ENCODE measurements around the gene UBAC2.
"Not testable (repeated sequence)": the region's sequence is repeated elsewhere in the genome, so short reads cannot be mapped to it uniquely, and the experiment has no call there.

The UBAC2 gene

GRCh38 chr13:99406799-99407201 lies 206.1 kb downstream of the UBAC2 start:
- Histone ChIP-seq H3K9ac (ENCODE audit: low read length in 5 of 5) (no peak overlapping the region), H3K36me3 (ENCODE audit: control insufficient read depth in 5 of 5, insufficient read depth in 5 of 5, low read length in 5 of 5) (no peaks in the 10 kb centered on the region), H3K9me3 (ENCODE audit: control insufficient read depth in 5 of 5, low read length in 5 of 5) (peaks cover 0 to 4% (median 0%) of the 10 kb centered on the region in 5 donors), H3K27me3 (ENCODE audit: control insufficient read depth in 5 of 5, insufficient read depth in 4 of 5, low read length in 5 of 5) (no peaks in the 10 kb centered on the region), H3K4me1 (ENCODE audit: control insufficient read depth in 5 of 5, insufficient read depth in 5 of 5, low read length in 5 of 5) (peaks cover 0 to 16% (median 3%) of the 10 kb centered on the region in 5 donors), H3K27ac (ENCODE audit: low read depth, low read length) (no peak overlapping the region), H3K4me3 (ENCODE audit: low read depth in 1 of 5, low read length in 5 of 5) (no peak overlapping the region)

- H3K27me3 ChIP-seq (ENCODE audit: control insufficient read depth in 5 of 5, insufficient read depth in 4 of 5, low read length in 5 of 5): no peaks in the 10 kb centered on the region
- H3K27ac ChIP-seq (ENCODE audit: low read depth, low read length): no peak overlapping the region
- H3K4me3 ChIP-seq (ENCODE audit: low read depth in 1 of 5, low read length in 5 of 5): no peak overlapping the region
- H3K36me3 ChIP-seq (ENCODE audit: control insufficient read depth in 5 of 5, insufficient read depth in 5 of 5, low read length in 5 of 5): no peaks in the 10 kb centered on the region
- H3K9ac ChIP-seq (ENCODE audit: low read length in 5 of 5): no peak overlapping the region
- peaks cover 0 to 10% (median 0%) of the 10 kb centered on the region in 5 donors for H3K9me3 ChIP-seq (ENCODE audit: control insufficient read depth in 5 of 5, low read length in 5 of 5)
- H3K4me1 ChIP-seq (ENCODE audit: control insufficient read depth in 5 of 5, insufficient read depth in 5 of 5, low read length in 5 of 5): peaks cover 0 to 16% (median 3%) of the 10 kb centered on the region in 5 donors
These were observed 207.4 kb downstream of the UBAC2 start for GRCh38 chr13:99407906-99408702.

GRCh38 chr13:99408703-99409000 lies 208.0 kb downstream of the UBAC2 start:
- peaks cover 0 to 10% (median 0%) of the 10 kb centered on the region in 5 donors for H3K9me3 ChIP-seq (ENCODE audit: control insufficient read depth in 5 of 5, low read length in 5 of 5)
- H3K27me3 ChIP-seq (ENCODE audit: control insufficient read depth in 5 of 5, insufficient read depth in 4 of 5, low read length in 5 of 5): no peaks in the 10 kb centered on the region
- H3K4me1 ChIP-seq (ENCODE audit: control insufficient read depth in 5 of 5, insufficient read depth in 5 of 5, low read length in 5 of 5): peaks cover 0 to 16% (median 3%) of the 10 kb centered on the region in 5 donors
- no peaks in the 10 kb centered on the region for H3K36me3 ChIP-seq (ENCODE audit: control insufficient read depth in 5 of 5, insufficient read depth in 5 of 5, low read length in 5 of 5)
- no peak overlapping the region for H3K4me3 ChIP-seq (ENCODE audit: low read depth in 1 of 5, low read length in 5 of 5)
- H3K9ac ChIP-seq (ENCODE audit: low read length in 5 of 5): no peak overlapping the region
- no peak overlapping the region for H3K27ac ChIP-seq (ENCODE audit: low read depth, low read length)

GRCh38 chr13:99409461-99410083 lies 208.9 kb downstream of the UBAC2 start:
- H3K27me3 ChIP-seq (ENCODE audit: control insufficient read depth in 5 of 5, insufficient read depth in 4 of 5, low read length in 5 of 5): not testable (repeated sequence)
- peaks cover 0 to 16% (median 3%) of the 10 kb centered on the region in 5 donors for H3K4me1 ChIP-seq (ENCODE audit: control insufficient read depth in 5 of 5, insufficient read depth in 5 of 5, low read length in 5 of 5)

GRCh38 chr13:99410646-99411475 lies 210.2 kb downstream of the UBAC2 start:
- not testable (repeated sequence) for H3K27me3 ChIP-seq (ENCODE audit: control insufficient read depth in 5 of 5, insufficient read depth in 4 of 5, low read length in 5 of 5)
- peaks cover 0 to 27% (median 6%) of the 10 kb centered on the region in 5 donors for H3K4me1 ChIP-seq (ENCODE audit: control insufficient read depth in 5 of 5, insufficient read depth in 5 of 5, low read length in 5 of 5)

More at GRCh38 chr13:99409461-99410083, 208.9 kb downstream of the UBAC2 start:
- not testable (repeated sequence) for H3K9me3 ChIP-seq (ENCODE audit: control insufficient read depth in 5 of 5, low read length in 5 of 5); H3K4me3 ChIP-seq (ENCODE audit: low read depth in 1 of 5, low read length in 5 of 5); H3K9ac ChIP-seq (ENCODE audit: low read length in 5 of 5); H3K27ac ChIP-seq (ENCODE audit: low read depth, low read length); H3K36me3 ChIP-seq (ENCODE audit: control insufficient read depth in 5 of 5, insufficient read depth in 5 of 5, low read length in 5 of 5)

GRCh38 chr13:99412856-99413255 lies 212.2 kb downstream of the UBAC2 start:
- H3K36me3 ChIP-seq (ENCODE audit: control insufficient read depth in 5 of 5, insufficient read depth in 5 of 5, low read length in 5 of 5): no peaks in the 10 kb centered on the region
- H3K27ac ChIP-seq (ENCODE audit: low read depth, low read length): no peak overlapping the region
- H3K9ac ChIP-seq (ENCODE audit: low read length in 5 of 5): no peak overlapping the region
- peaks cover 0 to 13% (median 0%) of the 10 kb centered on the region in 5 donors for H3K27me3 ChIP-seq (ENCODE audit: control insufficient read depth in 5 of 5, insufficient read depth in 4 of 5, low read length in 5 of 5)
- H3K4me3 ChIP-seq (ENCODE audit: low read depth in 1 of 5, low read length in 5 of 5): no peak overlapping the region
- peaks cover 0 to 10% (median 0%) of the 10 kb centered on the region in 5 donors for H3K9me3 ChIP-seq (ENCODE audit: control insufficient read depth in 5 of 5, low read length in 5 of 5)
- peaks cover 0 to 17% (median 4%) of the 10 kb centered on the region in 5 donors for H3K4me1 ChIP-seq (ENCODE audit: control insufficient read depth in 5 of 5, insufficient read depth in 5 of 5, low read length in 5 of 5)

More at GRCh38 chr13:99410646-99411475, 210.2 kb downstream of the UBAC2 start:
- H3K9me3 ChIP-seq (ENCODE audit: control insufficient read depth in 5 of 5, low read length in 5 of 5); H3K4me3 ChIP-seq (ENCODE audit: low read depth in 1 of 5, low read length in 5 of 5); H3K36me3 ChIP-seq (ENCODE audit: control insufficient read depth in 5 of 5, insufficient read depth in 5 of 5, low read length in 5 of 5); H3K27ac ChIP-seq (ENCODE audit: low read depth, low read length); H3K9ac ChIP-seq (ENCODE audit: low read length in 5 of 5): not testable (repeated sequence)

DNA sequence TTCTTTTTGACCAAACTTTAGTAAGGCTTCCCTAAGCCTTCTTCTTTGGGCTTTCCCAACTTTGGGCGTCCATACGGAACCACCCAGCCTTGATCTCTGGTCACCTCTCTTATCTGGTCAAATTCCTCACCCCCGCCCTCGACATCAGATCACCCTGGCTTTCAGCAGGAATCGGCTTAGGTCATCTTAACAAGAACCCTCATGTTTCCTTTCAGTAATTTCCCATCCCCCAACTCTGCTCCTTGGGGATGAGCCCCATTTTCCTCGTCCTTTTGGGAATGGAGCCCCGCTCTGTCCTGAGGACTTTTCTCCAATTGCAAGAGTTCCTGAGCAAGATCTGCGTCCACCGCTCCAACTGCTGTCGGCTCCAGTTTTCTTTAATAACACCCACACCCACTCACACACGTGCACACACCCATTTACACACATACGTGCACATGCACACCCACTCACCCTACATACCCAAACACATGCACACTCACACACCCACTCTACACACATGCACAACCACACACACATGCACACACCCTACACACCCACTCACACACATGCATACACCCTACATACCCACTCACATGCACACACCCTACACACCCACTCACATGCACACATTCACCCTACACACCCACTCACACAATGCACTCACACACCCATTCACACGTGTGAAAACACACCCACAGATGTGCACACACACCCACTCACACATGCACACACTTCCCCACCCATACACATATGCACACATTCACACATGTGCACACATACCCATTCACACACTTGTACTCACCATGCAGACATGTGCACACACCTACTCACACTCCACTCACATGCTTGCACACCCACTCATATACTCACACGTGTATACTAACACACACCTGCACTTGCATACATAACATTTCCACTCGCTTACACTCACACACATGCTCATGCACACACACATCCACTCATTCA lies 213.7 kb downstream of the UBAC2 start:
- H3K27me3 ChIP-seq (ENCODE audit: control insufficient read depth in 5 of 5, insufficient read depth in 4 of 5, low read length in 5 of 5): peaks cover 0 to 13% (median 3%) of the 10 kb centered on the region in 5 donors
- H3K9me3 ChIP-seq (ENCODE audit: control insufficient read depth in 5 of 5, low read length in 5 of 5): peaks cover 0 to 10% (median 0%) of the 10 kb centered on the region in 5 donors
- H3K36me3 ChIP-seq (ENCODE audit: control insufficient read depth in 5 of 5, insufficient read depth in 5 of 5, low read length in 5 of 5): no peaks in the 10 kb centered on the region
- H3K27ac ChIP-seq (ENCODE audit: low read depth, low read length): no peak overlapping the region
- H3K4me1 ChIP-seq (ENCODE audit: control insufficient read depth in 5 of 5, insufficient read depth in 5 of 5, low read length in 5 of 5): peaks cover 0 to 12% (median 4%) of the 10 kb centered on the region in 5 donors
- H3K4me3 ChIP-seq (ENCODE audit: low read depth in 1 of 5, low read length in 5 of 5): no peak overlapping the region
- no peak overlapping the region for H3K9ac ChIP-seq (ENCODE audit: low read length in 5 of 5)

- Histone ChIP-seq H3K9me3 (ENCODE audit: control insufficient read depth in 5 of 5, low read length in 5 of 5) (peaks cover 0 to 10% (median 0%) of the 10 kb centered on the region in 5 donors), H3K4me1 (ENCODE audit: control insufficient read depth in 5 of 5, insufficient read depth in 5 of 5, low read length in 5 of 5) (peaks cover 0 to 20% (median 4%) of the 10 kb centered on the region in 5 donors), H3K27ac (ENCODE audit: low read depth, low read length) (no peak overlapping the region), H3K4me3 (ENCODE audit: low read depth in 1 of 5, low read length in 5 of 5) (no peak overlapping the region), H3K9ac (ENCODE audit: low read length in 5 of 5) (no peak overlapping the region), H3K36me3 (ENCODE audit: control insufficient read depth in 5 of 5, insufficient read depth in 5 of 5, low read length in 5 of 5) (no peaks in the 10 kb centered on the region), H3K27me3 (ENCODE audit: control insufficient read depth in 5 of 5, insufficient read depth in 4 of 5, low read length in 5 of 5) (peaks cover 0 to 14% (median 3%) of the 10 kb centered on the region in 5 donors)
These were observed 214.5 kb downstream of the UBAC2 start for GRCh38 chr13:99415014-99415650.

DNA sequence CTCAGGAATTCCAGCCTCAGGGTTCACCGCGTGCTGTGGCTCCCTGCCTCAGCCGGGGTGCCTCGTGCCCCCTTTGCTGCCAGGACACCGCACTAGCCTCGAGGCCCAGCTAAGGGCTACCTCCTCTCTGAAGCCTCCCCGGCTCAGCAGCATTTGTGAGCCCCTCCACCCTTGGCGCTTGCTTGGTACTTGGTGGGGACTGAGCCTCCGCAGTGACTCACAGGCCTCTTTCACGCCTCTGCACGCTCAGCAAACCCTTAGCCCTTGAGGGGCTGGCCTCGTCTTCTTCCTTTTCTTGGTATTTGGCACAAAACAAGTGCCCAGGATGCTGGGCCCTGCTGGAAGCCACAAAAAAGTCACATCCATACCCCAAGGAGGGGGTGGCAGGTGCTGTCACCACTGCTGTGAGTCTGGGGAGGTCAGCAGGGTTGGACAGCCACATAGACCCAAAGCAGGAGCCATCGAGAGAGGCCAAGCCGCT lies 215.2 kb downstream of the UBAC2 start:
- no peak overlapping the region for H3K4me3 ChIP-seq (ENCODE audit: low read depth in 1 of 5, low read length in 5 of 5)
- H3K9me3 ChIP-seq (ENCODE audit: control insufficient read depth in 5 of 5, low read length in 5 of 5): peaks cover 0 to 10% (median 0%) of the 10 kb centered on the region in 5 donors
- H3K36me3 ChIP-seq (ENCODE audit: control insufficient read depth in 5 of 5, insufficient read depth in 5 of 5, low read length in 5 of 5): no peaks in the 10 kb centered on the region
- H3K27ac ChIP-seq (ENCODE audit: low read depth, low read length): no peak overlapping the region
- no peak overlapping the region for H3K9ac ChIP-seq (ENCODE audit: low read length in 5 of 5)
- H3K27me3 ChIP-seq (ENCODE audit: control insufficient read depth in 5 of 5, insufficient read depth in 4 of 5, low read length in 5 of 5): peaks cover 0 to 20% (median 7%) of the 10 kb centered on the region in 5 donors
- H3K4me1 ChIP-seq (ENCODE audit: control insufficient read depth in 5 of 5, insufficient read depth in 5 of 5, low read length in 5 of 5): peaks cover 0 to 26% (median 8%) of the 10 kb centered on the region in 5 donors
